Heart right ventricle (tissue), 16 donors: ENCODE measurements around the gene SLC10A6. TPM values are rescaled to one million over a fixed set of nuclear protein-coding genes. Genes with fewer than 3 reads are reported as not detected.
A peak's percentile ranks its signal among the peaks of the same experiment; 100 is the strongest.

Experiments
- ATAC-seq, 8 donors: fragments of 200-7000 bp; cut with Tn5 transposase; one replicate each; pipeline ENCODE4 v1.9.1; 2020; ENCODE audit warnings: mild to moderate bottlenecking in 8 of 8, moderate library complexity in 8 of 8, moderate number of reproducible peaks in 1 of 8
- DNase-seq, 2 donors: peaks; one replicate each; pipeline ENCODE4 v3.0.0-alpha.2; 2020
- H3K27ac ChIP-seq, 10 donors: fragments of 200-600 bp; sonication (generic) in 2 of 10; one replicate each; pipeline versions ENCODE4 v1.5.0 to v1.8.0; 2020 to 2022; ENCODE audit warnings: mild to moderate bottlenecking in 3 of 10
- H3K27me3 ChIP-seq, 7 donors: fragments of 200-600 bp; one replicate each; pipeline ENCODE4 v1.8.0; 2021 to 2022; ENCODE audit warnings: mild to moderate bottlenecking in 2 of 7
- H3K36me3 ChIP-seq, 9 donors: fragments of 200-600 bp; sonication (generic) in 1 of 9; one replicate each; pipeline versions ENCODE4 v1.5.0 to v1.8.0; 2020 to 2022; ENCODE audit warnings: mild to moderate bottlenecking in 2 of 9
- H3K4me1 ChIP-seq, 9 donors: fragments of 200-600 bp; sonication (generic) in 1 of 9; one replicate each; pipeline versions ENCODE4 v1.5.0 to v1.8.0; 2020 to 2022; ENCODE audit warnings: mild to moderate bottlenecking in 4 of 9
- H3K4me3 ChIP-seq, 10 donors: fragments of 200-600 bp; sonication (generic) in 2 of 10; one replicate each; pipeline versions ENCODE4 v1.5.0 to v1.8.0; 2020 to 2022; ENCODE audit warnings: mild to moderate bottlenecking in 7 of 10, moderate library complexity in 2 of 10
- H3K9me3 ChIP-seq, 11 donors: fragments of 200-600 bp in 10 of 11; sonication (generic) in 2 of 11; one replicate each; pipeline versions ENCODE4 v1.5.0 to v1.8.0; 2013 to 2022; ENCODE audit warnings: mild to moderate bottlenecking in 2 of 11, control low read depth in 1 of 11, moderate library complexity in 1 of 11
- WGBS, 2 donors: extraction: QIAGEN DNeasy Blood & Tissue Kit; methylation state at CpG; one replicate each; pipeline ENCODE4 v1.1.7; 2013; ENCODE audit warnings: inconsistent platforms in 1 of 2; 5-methylcytosine and 5-hydroxymethylcytosine counted together
- intact Hi-C, 10 donors: fragments of 100-400 bp; cut with DNase I; formaldehyde crosslinking; loops; one replicate each; pipeline versions ENCODE4 v1.11.1 to v1.14.2; 2022
- polyA plus RNA-seq, 2 donors: library from polyadenylated mRNA; stranded (reverse); fragments of 200-250 nt; gene quantifications; one replicate each; pipeline ENCODE4 v1.2.3, GENCODE V29; 2013
- total RNA-seq, 10 donors: library from RNA; stranded (reverse); fragmentation: NEBNext Ultra II Directional in 3 of 10; extraction: Animal tissue kit (Norgen Biotek cat#: 25700) in 3 of 10; gene quantifications; one replicate each; pipeline versions ENCODE4 v1.2.1 to v1.2.4, GENCODE V29; 2021 to 2023
- TF ChIP-seq, protein P1 (sequence below), 9 donors: fragments of 200-600 bp; sonication (generic) in 2 of 9; IDR thresholded peaks; one replicate each; pipeline versions ENCODE4 v1.5.0 to v1.8.0; 2021 to 2022; ENCODE audit warnings: antibody characterized with exemption in 9 of 9, mild to moderate bottlenecking in 5 of 9, moderate library complexity in 1 of 9
- donor health status: Arrhythmogenic right ventricular cardiomyopathy.
- donor health status: ischemic (EF 13 %, LVEDD 7.1; RV severe dilation, severe dysfunction).
- donor health status: healthy with polysubstance abuse.
- donor health status: DM: no; HTN: yes; CAD: no.
- donor health status: DM: no; HTN: no; CAD: no.
- donor health status: ischemic (EF 25% LVEDD 6.9; RV normal size, moderate dysfunction).
- donor health status: ischemic (EF 25% LVEDD 5.7; RV mildly dilated, moderate dysfunction).
- donor health status: healthy.
- donor health status: DM: yes; HTN: yes; CAD: no.
- donor health status: Ischemic cardiomyopathy.
- donor health status: ischemic (EF 35%, LVEDD 5.7; RV mildly dilated, moderate dysfunction).
- donor health status: nonischemic (EF 11% LVEDD 7.7; RV severe dilation, severe dysfunction).
- donor health status: DM: yes; HTN: yes; CAD: no.
- donor health status: PGD.
- donor health status: ischemic (EF 29% LVEDD 5.4; RV normal size, mild dysfunction).
- donor health status: nonischemic (EF 23%, LVEDD 6.1; RV moderate dilation, normal function).

Gene SLC10A6
- total and polyA plus RNA-seq, 12 donors = 0.22 to 0.90 (median 0.46) TPM; not detected in 2

GRCh38 chr4:86809809-86810208, 39.4 kb downstream of the SLC10A6 start:
- Histone ChIP-seq H3K27me3 (no peaks in the 10 kb centered on the region), H3K9me3 (peaks cover 0 to 2% (median 0%) of the 10 kb centered on the region in 11 donors), H3K4me1 (no peaks in the 10 kb centered on the region), H3K36me3 (peaks cover 0 to 43% (median under 1%) of the 10 kb centered on the region in 9 donors), H3K27ac (no peak overlapping the region), H3K4me3 (no peak overlapping the region)
- DNase-seq (no peak), ATAC-seq (no peak)
- TF ChIP-seq, protein P1, sequence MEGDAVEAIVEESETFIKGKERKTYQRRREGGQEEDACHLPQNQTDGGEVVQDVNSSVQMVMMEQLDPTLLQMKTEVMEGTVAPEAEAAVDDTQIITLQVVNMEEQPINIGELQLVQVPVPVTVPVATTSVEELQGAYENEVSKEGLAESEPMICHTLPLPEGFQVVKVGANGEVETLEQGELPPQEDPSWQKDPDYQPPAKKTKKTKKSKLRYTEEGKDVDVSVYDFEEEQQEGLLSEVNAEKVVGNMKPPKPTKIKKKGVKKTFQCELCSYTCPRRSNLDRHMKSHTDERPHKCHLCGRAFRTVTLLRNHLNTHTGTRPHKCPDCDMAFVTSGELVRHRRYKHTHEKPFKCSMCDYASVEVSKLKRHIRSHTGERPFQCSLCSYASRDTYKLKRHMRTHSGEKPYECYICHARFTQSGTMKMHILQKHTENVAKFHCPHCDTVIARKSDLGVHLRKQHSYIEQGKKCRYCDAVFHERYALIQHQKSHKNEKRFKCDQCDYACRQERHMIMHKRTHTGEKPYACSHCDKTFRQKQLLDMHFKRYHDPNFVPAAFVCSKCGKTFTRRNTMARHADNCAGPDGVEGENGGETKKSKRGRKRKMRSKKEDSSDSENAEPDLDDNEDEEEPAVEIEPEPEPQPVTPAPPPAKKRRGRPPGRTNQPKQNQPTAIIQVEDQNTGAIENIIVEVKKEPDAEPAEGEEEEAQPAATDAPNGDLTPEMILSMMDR (IDR thresholded peaks at IDR 0.05) = no peak
- WGBS, 2 donors = 95 to 96% methylated on average over 3 of the region's 3 CpGs
- intact Hi-C loops = loop anchor here in 1 of 10 donors (10.0 kb wide), 1 partner anchor 85 kb away; the partner anchor contains the start of gene C4orf36

DNA sequence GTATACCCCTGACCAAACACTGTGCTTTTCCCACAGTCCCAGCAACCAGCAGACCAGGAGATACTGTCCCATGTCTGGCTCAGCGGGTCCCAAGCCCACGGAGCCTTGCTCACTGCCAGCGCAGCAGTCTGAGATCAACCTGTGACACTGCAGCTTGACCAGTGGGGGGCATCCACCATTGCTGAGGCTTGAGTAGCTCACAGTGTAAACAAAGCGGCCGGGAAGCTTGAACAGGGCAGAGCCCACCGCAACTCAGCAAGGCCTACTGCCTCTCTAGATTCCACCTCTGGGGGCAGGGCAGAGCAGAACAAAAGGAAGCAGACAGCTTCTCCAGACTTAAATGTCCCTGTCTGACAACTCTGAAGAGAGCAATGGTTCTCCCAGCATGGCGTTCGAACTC, 58.1 kb downstream of the SLC10A6 start:
- 87 to 91% methylated on average over 8 of the region's 8 CpGs for whole genome bisulfite sequencing, 2 donors
- Histone ChIP-seq H3K4me1 (no peaks in the 10 kb centered on the region), H3K9me3 (peaks cover 0 to 24% (median 0%) of the 10 kb centered on the region in 11 donors), H3K36me3 (peaks cover 0 to 30% (median 0%) of the 10 kb centered on the region in 9 donors), H3K27ac (no peak overlapping the region), H3K4me3 (no peak overlapping the region), H3K27me3 (no peaks in the 10 kb centered on the region)
- intact Hi-C loops = no loop called here
- ATAC-seq = no peak
- no peak for DNase-seq
- TF ChIP-seq, protein P1 (IDR thresholded peaks at IDR 0.05) = peak in 1 of 9 donors; percentile 15

DNA sequence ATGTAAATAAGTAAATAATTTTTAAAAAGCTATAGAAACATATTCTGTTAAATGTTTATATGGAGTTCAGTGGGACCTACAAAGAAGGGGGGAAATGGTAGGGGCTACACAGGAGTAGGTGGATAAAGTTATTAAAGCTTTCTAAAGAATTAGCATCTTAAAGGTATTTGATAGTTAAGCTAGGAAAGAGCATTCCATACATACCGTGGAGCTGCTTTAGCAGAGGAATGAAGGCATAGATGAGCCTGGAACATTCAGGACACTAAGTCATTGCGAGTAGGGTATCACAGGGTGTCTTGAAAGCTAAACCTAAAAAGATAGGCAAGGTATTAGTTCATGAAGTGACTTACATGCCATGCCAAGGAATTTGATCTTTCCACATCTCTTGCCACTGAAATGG, 60.4 kb downstream of the SLC10A6 start:
- ATAC-seq (no peak), DNase-seq (no peak)
- Histone ChIP-seq H3K4me3 (no peak overlapping the region), H3K36me3 (peaks cover 0 to 40% (median 0%) of the 10 kb centered on the region in 9 donors), H3K4me1 (no peaks in the 10 kb centered on the region), H3K9me3 (peaks cover 0 to 8% (median 0%) of the 10 kb centered on the region in 11 donors), H3K27me3 (no peaks in the 10 kb centered on the region), H3K27ac (no peak overlapping the region)
- TF ChIP-seq, protein P1 (IDR thresholded peaks at IDR 0.05) = no peak
- 53 to 75% methylated on average over 2 of the region's 2 CpGs for WGBS, 2 donors
- intact Hi-C loops = loop anchor here in 2 of 10 donors (10.0 kb wide), 2 partner anchors 106 to 294 kb away; partner anchors contain the start of gene C4orf36 (in 1 of the 2)

- Histone ChIP-seq H3K4me1 (no peaks in the 10 kb centered on the region), H3K9me3 (no peaks in the 10 kb centered on the region), H3K4me3 (no peak overlapping the region), H3K27ac (no peak overlapping the region), H3K27me3 (no peaks in the 10 kb centered on the region), H3K36me3 (peaks cover 0 to 20% (median 0%) of the 10 kb centered on the region in 9 donors)
- no peak for DNase-seq
- TF ChIP-seq, protein P1 (IDR thresholded peaks at IDR 0.05) = no peak
- 93 to 96% methylated on average over 4 of the region's 4 CpGs for WGBS, 2 donors
- intact Hi-C loops = no loop called here
- no peak for ATAC-seq
These were observed 71.0 kb downstream of the SLC10A6 start for GRCh38 chr4:86778175-86778574.
